ENCODE data around the gene SIK3.
"Not testable (repeated sequence)": the region's sequence is repeated elsewhere in the genome, so short reads cannot be mapped to it uniquely, and the experiment has no call there.

The SIK3 gene

DNA sequence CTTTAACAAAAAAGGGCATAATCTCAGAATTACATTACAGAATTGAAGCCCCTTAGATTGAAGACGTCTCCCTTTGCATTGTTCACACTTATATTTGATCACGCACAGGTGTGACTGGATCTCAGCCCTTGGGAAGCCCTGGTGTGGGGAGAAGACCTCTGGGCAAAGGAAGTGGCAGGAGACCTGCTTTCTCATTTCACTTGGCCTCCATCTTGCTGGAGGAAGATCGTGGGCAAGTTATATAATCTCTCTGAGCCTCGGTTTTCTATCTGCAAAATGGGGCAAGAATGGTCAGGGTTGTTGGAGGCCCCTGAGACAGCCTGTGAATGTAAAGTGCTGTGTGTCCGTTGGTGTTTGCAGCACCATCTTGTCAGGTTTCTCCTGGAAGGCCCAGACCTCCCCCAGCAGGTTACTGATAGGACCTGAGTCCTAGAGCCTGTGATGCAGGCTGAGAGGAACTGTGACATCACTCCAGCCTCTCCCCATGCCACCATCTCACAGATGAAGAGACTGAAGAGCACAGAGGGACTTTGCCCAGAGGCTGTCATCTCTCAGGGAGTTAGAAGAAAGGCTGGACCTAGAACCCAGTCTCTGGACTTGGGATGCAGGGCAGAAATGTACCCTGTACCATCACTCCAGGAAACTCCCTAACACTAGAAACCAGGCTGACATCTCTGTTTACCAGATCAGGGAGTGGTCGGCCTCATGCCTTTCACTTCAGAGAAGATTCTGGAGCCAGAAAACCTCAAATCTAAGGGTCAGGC lies 259.7 kb downstream of the SIK3 start:
- no peak for DNase-seq (ENCODE audit: extremely low read depth, low read depth)
- TF ChIP-seq, protein P1, sequence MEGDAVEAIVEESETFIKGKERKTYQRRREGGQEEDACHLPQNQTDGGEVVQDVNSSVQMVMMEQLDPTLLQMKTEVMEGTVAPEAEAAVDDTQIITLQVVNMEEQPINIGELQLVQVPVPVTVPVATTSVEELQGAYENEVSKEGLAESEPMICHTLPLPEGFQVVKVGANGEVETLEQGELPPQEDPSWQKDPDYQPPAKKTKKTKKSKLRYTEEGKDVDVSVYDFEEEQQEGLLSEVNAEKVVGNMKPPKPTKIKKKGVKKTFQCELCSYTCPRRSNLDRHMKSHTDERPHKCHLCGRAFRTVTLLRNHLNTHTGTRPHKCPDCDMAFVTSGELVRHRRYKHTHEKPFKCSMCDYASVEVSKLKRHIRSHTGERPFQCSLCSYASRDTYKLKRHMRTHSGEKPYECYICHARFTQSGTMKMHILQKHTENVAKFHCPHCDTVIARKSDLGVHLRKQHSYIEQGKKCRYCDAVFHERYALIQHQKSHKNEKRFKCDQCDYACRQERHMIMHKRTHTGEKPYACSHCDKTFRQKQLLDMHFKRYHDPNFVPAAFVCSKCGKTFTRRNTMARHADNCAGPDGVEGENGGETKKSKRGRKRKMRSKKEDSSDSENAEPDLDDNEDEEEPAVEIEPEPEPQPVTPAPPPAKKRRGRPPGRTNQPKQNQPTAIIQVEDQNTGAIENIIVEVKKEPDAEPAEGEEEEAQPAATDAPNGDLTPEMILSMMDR (IDR thresholded peaks at IDR 0.05; ENCODE audit: low read depth, low read length, missing control alignments): no peak
- no peak overlapping the region for H3K4me3 ChIP-seq (replicated peaks; ENCODE audit: low read depth, low read length)

DNA sequence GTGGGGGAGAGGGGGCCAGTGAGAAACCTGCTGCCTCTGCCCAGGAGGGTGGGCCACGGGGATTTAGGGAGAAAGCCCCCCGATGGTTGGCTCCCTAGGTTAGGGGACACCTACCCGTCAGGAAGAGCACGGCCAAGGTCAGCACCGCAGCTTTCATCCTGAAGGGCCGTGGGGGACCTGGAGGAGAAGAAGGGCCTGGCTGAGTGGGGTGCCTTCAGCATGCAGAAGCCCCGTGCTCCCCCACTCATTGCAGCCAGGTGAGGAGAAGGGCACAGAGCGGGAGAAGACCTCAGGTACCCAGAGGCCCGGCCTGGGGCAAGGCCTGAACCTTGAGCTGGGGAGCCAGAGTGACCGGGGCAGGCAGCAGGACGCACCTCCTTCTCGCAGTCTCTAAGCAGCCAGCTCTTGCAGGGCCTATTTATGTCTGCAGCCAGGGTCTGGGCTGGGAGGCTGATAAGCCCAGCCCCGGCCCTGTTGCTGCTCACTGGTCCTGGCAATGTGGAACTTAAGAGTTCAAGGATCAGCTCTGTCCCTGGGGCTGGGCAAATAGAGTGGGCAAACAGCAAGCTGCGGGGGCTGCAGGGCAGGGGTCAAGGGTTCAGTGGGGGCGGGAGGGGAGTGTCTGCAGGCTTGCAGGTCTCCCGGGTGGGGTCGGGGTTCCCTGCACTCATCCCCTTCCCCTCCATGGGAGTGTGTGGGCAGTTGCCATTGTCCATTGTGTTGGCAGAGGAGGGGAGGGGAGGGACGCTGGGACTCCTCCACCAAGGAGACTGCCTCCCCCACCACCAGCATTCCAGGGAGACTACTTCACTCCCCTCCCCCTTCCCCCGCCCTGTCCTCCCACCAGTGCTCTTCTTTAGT lies 260.8 kb downstream of the SIK3 start, which contains the start of gene APOA1:
APOA1 (minus strand) TSS at position 392 of the 861 bp plus-strand sequence; CDS start at position 157, 235 bp downstream.
- H3K4me3 ChIP-seq (replicated peaks; ENCODE audit: low read depth, low read length): no peak within 1 kb of the TSS
- TF ChIP-seq, protein P1 (IDR thresholded peaks at IDR 0.05; ENCODE audit: low read depth, low read length, missing control alignments): no peak
- DNase-seq (ENCODE audit: extremely low read depth, low read depth): no peak

DNA sequence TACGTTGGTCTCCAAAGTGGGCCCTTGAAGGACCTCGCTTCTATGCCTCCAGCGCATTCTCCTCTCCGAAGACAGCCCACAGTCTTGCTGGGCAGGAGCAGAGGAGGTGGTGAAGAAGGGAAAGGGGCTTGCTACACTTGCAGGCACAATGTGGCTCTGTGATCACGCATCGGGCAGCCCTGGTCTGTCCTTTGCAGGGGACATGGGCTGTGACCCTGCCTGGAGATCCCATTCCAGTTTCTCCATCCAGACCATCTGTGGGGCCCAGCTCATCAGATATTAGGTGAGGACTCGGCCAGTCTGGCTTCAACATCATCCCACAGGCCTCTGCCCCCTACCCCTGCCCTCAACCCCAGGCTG lies 261.6 kb downstream of the SIK3 start:
- TF ChIP-seq, protein P1 (IDR thresholded peaks at IDR 0.05; ENCODE audit: low read depth, low read length, missing control alignments): no peak
- H3K4me3 ChIP-seq (replicated peaks; ENCODE audit: low read depth, low read length): no peak overlapping the region
- no peak for DNase-seq (ENCODE audit: extremely low read depth, low read depth)

DNA sequence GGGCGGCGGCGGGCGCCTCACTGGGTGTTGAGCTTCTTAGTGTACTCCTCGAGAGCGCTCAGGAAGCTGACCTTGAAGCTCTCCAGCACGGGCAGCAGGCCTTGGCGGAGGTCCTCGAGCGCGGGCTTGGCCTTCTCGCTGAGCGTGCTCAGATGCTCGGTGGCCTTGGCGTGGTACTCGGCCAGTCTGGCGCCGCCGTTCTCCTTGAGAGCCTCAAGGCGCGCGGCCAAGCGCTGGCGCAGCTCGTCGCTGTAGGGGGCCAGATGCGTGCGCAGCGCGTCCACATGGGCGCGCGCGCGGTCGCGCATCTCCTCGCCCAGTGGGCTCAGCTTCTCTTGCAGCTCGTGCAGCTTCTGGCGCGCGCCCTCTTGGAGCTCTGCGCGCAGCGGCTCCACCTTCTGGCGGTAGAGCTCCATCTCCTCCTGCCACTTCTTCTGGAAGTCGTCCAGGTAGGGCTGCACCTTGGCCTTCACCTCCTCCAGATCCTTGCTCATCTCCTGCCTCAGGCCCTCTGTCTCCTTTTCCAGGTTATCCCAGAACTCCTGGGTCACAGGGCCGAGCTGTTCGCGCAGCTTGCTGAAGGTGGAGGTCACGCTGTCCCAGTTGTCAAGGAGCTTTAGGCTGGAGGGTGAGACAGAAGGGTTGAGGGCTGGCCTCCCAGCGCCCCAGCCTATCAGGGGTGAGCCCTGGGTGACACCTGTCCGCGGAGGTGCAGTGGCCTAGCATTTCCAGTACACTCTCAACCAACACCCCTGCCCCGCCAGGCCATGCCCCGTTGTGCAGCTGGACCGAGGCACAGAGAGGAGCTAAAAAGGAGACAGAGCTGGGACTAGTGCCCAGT lies 262.2 kb downstream of the SIK3 start:
- TF ChIP-seq, protein P1 (IDR thresholded peaks at IDR 0.05; ENCODE audit: low read depth, low read length, missing control alignments): peak; percentile 72
- H3K4me3 ChIP-seq (replicated peaks; ENCODE audit: low read depth, low read length): peak overlapping the region; percentile 35
- DNase-seq (ENCODE audit: extremely low read depth, low read depth): peak; percentile 72

DNA sequence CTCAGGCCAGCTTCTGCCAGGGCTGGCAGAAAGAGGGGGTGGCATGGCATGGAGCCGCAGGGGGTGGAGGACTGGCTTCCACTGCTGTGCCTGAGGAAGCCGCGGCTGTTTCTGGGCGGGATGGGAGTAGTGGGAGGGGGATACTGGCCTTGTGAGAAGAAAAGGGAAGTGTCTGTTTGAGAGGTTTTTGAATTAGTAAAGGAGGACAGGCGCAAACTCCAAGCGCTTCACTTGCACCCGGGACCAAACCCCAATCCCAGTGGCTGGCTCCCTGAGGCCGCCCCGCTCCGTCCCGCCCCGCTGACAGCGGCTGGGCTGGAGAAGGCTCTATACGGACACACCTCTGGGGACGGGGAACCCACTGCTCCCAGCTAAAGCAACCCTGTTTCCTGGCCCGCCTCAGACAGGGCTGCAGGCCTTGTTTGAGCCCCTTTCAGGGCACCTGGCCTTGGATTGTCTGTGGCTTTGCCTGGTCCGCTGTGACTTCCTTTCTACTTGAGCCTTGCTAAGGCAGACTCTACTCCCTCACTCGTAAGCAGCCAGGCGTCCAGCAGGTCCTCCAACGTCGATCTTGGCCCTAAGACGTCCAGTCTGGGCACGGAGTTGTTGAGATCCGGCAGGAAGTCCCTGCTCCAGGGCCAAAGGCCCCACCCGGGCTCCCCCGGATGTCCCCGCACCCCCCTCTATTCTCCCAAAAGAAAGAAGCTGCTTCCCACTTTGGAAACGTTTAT lies 263.0 kb downstream of the SIK3 start:
- TF ChIP-seq, protein P1 (IDR thresholded peaks at IDR 0.05; ENCODE audit: low read depth, low read length, missing control alignments): no peak
- H3K4me3 ChIP-seq (replicated peaks; ENCODE audit: low read depth, low read length): peak overlapping the region; percentile 35
- no peak for DNase-seq (ENCODE audit: extremely low read depth, low read depth)

DNA sequence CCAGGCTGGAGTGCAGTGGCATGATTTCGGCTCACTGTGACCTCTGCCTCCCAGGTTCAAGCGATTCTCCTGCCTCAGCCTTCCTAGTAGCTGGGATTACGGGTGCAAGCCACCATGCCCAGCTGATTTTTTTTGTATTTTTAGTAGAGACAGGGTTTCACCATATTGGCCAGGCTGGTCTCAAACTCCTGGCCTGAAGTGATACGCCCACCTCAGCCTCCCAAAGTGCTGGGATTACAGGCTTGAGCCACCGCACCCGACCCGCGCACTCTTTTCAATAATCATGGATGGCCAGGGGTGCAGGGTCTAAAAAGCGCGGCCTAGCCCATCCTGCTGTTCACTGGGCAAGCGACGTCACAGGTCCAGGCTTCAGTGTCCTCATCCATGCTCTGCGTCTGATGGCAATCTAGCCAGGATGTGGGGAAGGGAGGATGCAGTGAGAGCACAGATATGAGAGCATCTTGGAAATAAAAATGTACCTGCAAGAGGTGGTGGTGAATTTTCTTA lies 263.6 kb downstream of the SIK3 start:
- not testable (repeated sequence) for DNase-seq (ENCODE audit: extremely low read depth, low read depth); H3K4me3 ChIP-seq (replicated peaks; ENCODE audit: low read depth, low read length)

All from HFF-Myc (cell line).